Measurements from ENCODE around the gene FAM118B.

FAM118B gene

DNA sequence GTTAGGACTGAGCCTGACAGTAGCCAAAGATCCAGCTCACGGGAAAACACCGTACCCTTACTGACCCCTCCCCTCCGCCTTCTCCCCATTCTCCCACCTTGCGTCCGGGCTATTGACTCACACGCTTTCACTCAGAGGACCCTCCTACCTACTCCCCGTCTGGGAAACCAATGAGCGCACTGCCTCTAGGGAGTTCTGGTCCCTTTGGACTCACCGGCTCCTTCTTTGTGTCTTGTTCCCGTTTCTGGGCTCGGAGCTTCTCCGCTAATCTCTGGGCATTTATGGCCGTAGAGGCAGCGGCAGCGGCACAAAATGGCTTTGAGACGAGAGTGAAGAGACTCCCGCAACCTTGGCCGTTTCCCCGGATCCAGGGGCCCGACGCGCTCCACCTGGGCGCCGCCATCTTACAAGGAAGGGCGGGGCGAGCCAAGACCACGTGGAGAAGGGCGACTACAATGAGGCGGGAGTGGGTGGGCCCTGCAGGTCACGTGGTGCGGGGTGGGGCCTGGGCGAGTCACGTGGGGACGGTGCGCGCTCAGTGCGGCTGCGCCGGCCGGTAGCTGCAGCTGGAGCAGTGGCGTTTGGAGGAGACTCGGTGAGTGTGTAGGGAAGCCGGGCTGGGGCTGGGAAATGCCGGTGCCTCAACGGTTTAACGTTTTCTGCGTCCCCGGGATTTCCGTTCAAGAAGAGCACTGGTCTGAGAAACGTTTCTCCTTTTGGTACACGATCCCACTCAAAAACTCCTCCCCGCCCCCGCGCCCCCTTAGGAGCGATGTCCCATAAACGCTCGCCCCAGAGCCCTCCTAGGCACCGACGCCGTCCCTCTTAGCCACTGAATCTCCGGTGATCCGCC lies at the start of gene FAM118B, which contains the start of gene RPUSD4:
TSS of gene FAM118B (plus strand) at position 547 of the 853 bp plus-strand sequence. CDS start 23,220 bp downstream, outside the sequence.
TSS of gene RPUSD4 (minus strand) at position 415 of the 853 bp plus-strand sequence. CDS start at position 403, 12 bp downstream.
- DNase-seq (ENCODE audit: low read depth): peak; percentile 98

DNA sequence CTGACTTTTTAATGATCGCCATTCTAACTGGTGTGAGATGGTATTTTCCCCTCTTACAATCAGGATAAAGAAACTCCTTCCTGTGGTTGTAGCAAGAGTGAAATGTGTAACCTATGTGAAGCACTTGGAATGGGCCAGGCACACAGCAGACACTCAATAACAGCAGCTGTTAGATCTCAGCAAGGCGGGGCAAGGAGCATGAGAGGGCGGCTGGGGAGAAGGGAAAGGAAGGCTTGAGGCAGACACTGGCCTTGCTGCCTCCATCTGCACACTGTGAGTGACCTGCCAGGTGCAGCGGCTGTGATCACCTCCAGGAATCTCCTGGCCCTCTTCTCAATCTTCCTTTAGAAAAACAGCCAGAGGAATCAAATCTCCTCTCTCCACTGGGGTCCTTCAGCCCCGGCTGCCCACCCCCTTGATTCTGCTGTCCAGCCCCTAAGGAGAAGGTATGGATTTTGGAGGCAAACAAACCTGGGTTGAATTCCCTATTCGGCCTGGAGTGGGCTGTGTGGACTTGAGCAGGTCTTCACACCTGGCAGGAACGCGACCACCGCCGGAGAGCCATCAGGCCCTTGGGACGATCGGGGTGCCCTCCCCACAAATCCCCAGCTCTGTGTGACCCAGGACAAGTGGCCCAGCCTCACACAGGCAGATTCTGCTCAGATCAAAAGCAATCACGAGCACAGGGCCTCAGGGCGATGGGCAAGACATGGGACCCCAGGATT lies 49.1 kb upstream of the FAM118B start:
- DNase-seq (ENCODE audit: low read depth): no peak

DNA sequence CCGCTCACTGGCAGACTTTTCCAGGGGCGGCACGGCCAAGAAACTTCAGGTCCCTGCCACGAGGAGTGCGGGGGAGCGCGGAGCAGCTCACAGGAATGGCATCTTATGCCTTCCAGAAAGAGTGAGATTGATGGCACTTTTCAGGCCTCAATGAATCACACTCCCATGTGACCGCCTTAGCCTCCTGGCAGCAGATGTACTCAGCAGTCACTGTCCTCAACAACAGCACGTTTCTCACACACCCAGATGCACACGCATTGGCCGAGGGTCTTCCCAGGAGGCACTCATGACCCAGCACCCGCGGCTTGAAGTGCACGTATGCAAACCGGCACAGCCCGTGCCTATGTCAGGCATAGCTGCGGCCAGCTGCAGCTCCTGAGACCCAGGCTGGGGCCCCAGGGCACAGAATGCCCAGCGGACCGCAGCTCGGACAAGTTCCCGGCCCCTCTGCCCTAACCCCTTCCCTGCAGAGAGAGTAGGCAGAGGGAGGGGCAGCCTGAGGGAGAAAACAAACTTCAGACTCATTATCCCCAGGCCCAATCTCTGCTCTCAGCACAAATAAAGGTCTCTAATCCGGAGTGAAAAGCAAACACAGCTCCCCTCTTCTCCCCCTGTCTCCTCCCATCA lies 48.4 kb upstream of the FAM118B start:
- no peak for DNase-seq (ENCODE audit: low read depth)

DNA sequence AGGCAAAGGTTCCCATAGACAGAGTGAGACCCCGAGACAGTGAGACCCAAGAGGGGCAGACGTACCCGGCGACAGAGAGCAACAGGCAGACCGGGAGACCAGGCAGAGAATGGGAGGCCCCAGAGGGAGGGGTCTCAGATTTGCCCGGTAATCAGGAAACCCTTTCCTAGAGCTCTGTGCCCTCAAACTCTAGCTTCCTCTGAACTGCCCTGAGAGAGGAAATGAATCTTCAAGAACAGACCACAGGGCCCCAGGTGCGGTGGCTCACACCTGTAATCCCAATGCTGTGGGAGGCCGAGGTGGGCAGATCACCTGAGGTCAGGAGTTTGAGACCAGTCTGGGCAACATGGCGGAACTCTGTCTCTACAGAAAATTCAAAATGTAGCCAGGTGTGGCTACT lies 47.8 kb upstream of the FAM118B start:
- no peak for DNase-seq (ENCODE audit: low read depth)

DNA sequence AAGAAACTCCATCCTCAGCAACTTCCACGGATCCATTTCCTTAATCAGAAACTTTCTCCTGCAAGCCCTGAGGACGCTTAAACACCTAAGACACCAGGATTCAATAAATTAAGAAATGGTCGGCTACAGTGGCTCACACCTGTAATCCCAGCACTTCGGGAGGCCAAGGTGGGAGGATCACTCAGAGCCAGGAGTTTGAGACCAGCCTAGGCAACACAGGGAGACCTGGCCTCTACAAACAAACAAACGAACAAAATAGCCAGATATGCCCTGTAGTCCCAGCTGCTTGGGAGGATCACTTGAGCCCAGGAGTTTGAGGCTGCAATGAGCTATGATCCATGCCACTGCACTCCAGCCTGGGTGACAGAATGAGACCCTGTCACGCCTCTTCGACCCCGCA lies 46.8 kb upstream of the FAM118B start:
- no peak for DNase-seq (ENCODE audit: low read depth)

DNA sequence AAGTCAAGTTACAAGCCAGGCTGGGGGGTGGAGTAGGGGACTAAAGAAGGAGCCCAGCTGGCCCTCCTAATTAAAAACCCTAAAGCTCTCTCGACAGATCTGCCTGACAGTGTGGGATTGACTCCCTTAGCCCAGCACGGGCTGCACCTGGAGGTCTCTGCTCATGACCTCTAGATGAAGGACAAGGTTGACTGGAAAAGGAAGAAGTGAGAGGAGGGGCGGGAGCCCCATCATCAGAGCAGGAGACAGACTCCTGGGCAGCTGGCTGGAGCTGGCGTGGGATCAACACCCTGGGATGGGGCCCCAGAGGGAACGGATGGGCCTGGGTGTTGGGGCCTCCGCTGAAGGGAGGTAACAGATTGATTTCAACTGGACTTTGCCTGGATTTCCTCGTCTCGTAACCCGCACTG lies 46.3 kb upstream of the FAM118B start:
- no peak for DNase-seq (ENCODE audit: low read depth)

DNA sequence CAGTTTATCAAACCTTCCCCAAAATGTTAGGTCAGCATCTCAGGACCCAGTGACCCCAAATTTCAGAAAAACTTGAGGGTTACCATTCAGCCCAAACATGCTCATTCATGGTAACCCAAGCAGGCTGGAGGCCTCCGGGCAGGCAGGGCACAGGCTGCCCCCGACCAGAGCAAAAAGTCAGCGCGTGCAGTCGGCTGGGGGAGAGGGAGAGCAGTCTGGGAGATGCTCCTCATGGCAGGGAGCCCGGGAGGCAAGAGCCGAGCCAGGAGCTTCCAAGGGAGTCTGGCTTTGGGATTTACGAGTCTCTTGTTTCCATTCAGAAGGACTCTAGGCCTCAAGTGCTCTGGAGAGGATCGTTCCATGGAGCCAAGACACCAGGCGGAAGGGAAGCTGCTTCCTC lies 45.8 kb upstream of the FAM118B start:
- DNase-seq (ENCODE audit: low read depth): no peak

DNA sequence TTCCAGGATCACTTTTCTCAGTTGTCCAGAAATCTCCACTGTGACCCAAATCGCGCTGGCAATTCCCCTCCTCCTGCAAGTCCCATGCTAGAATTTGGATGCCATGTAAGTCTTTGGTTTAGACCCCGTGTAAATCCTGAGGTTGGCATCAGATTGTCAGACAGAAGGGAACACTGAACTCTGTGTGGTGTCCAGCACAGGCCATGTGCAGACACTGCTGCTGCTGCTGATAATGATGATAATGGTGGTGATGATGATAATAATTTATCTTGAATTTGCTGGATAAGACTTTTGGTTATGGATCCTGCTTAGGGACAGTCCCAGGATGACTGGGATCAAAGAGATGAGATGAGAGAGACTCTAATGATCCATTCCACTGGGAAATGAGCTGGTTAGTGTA lies 45.2 kb upstream of the FAM118B start:
- no peak for DNase-seq (ENCODE audit: low read depth)

DNA sequence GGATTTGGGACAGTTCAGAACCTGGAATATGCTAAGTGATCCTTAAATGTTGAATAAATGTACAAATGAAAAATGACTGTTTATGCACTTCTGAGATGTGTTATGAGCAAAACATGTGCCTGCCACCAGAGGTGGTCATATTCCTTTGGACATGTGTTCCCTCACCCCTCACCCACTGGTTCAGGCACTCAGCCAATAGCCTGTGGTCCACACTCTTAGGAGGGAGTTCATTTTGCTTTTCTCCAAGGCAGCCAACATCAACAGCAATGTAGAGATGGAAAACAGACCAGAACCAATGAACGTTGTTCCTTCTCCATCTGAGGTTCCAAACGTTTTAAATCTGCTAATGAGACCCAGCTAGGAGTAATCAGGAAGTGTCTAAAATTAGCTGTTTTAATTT lies 44.1 kb upstream of the FAM118B start:
- DNase-seq (ENCODE audit: low read depth): no peak

DNA sequence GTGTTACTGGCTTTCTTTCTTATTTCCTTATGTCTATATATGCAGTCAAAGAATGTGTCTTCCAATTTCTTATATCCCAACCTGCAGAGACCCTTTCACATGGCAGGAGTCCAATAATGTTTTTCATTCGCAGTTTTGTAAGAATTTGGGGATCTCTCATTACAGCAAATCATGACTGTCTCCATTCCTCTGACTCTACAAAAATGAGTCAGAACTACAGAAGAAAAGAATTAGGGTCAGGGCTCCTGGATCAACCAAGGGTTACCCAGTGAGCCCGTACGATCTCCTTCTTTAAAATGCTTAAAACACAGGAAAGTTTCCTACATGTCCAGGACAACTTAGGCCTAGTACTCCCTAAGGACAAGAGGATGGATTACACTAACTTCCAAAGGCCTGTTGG lies 42.3 kb upstream of the FAM118B start:
- no peak for DNase-seq (ENCODE audit: low read depth)

DNA sequence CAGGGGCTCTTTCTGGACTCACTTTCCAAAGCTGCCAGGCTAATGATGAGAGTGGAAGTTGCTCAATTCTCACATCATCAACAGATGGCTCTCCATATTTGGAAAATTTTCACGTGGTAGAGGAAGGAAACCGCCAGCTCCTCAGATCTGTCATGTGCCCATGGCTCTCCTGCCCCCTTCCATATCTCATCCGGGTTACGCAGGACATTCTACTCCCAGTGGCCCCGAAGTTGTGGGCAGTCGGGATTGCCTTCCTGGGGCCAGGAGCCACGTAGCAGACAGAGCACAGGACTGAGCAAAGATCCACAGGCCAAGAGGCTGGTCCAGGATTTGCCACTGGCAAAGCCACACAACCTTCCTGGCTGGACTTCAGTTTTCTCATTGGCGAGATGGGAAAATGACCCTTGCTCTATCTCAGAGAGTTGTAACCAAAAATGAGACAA lies 39.0 kb upstream of the FAM118B start:
- DNase-seq (ENCODE audit: low read depth): no peak

DNA sequence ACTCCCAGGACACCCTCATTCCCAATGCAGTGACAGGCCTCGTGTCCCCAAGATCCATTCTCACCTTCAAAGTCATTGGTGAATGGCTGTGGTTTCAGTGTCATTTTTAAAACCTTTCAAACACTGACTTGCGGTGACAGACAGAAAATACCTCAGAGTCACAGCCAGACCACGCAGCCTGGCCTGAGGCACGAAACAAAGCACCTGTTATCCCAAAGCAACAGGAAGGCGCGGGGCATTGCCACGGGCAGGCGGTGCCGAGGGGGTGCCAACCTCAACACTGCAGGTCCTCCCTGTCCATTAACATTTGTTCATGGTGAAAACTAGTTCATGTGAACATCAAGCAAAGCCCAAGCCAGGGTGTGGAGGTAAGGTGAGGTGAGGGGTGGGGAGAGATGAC lies 38.3 kb upstream of the FAM118B start:
- no peak for DNase-seq (ENCODE audit: low read depth)

DNA sequence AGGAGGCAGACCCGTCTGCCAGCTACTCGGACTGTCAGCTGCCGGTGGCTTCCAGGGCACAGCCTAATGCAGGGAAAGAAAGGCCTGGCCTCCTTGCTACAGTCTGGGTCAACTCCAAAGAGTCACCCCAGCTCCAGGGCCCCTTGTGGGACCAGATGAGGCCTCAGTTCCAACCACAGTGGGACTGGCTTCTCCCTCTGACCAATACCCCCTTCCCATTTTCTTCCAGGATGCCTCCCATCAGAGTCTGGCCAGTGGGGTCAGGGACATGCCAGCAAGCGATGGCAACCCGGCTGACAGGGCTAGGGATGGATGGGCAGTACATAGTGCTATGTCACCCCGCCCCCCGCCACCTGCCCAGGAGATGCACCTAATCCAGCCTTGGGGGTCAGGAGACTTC lies 36.8 kb upstream of the FAM118B start:
- DNase-seq (ENCODE audit: low read depth): no peak

DNA sequence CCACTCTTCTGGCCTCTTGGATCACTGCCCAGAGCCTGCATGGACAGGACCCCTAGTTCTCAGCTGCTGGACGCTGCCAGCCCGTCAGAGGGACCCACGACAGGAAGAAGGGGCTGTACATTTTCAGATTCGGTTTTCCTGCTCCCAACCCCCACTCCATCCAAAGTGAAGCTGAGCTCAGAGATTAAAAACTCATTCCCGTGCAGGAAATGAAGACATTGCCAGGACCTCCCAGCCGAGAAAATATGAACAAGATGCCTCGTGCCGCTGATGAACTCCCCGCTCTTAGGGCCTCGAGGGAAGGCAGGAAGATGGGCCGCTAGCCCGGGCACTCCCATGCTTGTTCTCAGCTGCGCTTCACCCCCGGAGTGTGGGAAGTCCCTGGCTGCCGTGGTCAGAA lies 36.2 kb upstream of the FAM118B start:
- DNase-seq (ENCODE audit: low read depth): no peak

DNA sequence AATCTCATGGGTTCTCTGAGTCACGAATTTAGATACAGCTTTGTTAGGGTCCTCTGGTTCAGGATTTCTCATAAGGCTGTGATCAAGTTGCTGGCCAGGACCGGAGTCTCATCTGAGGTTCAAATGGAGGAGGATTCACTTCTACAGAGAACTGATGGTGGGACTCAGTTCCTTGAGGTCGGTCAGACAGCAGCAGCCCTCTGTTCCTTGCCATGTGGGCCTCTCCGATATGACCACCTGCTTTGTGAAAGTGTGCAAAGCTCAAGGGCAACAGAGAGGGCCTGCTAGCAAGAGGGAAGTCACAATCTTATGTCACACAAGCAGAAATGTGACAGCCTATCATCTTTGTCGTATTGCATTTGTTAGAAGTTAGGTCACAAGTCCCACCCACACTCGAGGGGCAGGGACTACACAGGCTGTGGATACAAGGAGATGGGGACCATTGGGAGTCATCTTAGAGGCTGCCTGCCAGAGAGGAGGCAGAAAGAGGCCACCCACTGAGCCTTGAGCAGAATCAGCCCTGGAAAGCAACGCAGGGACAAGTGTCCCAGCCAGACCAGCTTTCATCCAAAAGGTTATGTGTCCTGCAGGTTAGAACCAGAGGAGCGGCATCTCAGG lies 34.6 kb upstream of the FAM118B start:
- no peak for DNase-seq (ENCODE audit: low read depth)

DNA sequence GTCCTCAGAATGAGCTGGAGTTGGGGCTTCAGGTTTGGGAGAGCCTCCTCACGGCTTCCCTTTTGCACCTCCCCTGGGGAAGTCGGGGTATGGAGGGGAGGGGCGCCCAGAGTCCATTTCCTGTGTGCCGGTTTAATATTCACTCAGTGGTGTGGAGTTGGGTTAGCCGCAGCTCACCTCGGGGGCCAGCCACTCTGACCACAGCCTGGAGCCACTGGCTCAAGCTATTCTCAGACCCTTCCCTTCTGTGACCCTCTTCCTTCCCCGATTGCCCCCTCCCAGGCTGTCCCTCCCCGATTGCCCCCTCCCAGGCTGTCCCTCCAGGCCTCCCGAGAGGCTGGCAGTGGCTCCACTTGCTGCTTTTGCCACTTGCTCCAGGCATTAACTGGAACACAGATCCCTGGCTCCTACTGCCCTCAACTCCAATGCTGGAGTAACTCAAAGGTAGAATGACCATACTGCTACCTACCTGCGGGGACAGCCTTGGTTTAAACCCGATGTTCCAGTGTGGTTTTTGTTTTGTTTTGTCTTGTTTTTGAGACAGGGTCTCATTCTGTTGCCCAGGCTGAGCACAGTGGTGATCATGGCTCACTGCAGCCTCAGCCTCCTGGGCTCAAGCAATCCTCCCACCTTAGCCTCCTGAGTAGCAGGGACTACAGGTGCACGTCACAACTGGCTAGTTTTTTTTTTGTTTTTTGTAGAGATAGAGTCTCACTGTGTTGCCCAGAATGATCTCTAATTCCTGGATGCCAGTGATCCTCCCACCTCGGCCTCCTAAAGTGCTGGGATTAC lies 29.4 kb upstream of the FAM118B start:
- DNase-seq (ENCODE audit: low read depth): no peak

DNA sequence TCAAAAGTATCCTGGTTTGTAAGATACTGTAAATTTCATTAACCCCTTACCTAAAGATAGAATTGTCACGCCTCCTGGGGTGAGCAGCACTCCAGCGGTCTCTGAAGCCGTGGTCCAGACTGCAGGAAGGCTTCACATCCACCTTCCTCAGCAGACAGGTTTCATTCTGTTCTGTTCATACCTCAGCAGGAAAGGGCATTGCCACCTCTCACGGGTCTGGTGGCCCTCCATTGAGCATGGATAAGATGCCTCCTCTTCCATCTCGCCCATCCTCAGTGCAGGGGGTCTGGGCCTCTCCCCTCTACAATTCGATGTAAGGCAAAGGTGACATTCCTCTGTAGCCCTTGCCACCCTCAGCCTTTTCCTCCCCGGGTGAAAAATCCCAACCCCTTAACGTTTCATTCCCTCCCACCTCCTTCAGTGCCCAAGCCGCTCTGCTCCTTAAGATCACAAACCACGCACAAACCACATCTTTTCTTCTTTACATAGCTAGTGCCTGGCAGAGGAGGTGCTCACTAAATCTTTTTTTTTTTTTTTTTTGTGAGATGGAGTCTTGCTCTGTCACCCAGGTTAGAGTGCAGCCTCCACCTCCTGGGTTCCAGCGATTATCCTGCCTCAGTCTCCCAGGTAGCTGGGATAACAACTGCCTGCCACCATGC lies 28.7 kb upstream of the FAM118B start:
- no peak for DNase-seq (ENCODE audit: low read depth)

DNA sequence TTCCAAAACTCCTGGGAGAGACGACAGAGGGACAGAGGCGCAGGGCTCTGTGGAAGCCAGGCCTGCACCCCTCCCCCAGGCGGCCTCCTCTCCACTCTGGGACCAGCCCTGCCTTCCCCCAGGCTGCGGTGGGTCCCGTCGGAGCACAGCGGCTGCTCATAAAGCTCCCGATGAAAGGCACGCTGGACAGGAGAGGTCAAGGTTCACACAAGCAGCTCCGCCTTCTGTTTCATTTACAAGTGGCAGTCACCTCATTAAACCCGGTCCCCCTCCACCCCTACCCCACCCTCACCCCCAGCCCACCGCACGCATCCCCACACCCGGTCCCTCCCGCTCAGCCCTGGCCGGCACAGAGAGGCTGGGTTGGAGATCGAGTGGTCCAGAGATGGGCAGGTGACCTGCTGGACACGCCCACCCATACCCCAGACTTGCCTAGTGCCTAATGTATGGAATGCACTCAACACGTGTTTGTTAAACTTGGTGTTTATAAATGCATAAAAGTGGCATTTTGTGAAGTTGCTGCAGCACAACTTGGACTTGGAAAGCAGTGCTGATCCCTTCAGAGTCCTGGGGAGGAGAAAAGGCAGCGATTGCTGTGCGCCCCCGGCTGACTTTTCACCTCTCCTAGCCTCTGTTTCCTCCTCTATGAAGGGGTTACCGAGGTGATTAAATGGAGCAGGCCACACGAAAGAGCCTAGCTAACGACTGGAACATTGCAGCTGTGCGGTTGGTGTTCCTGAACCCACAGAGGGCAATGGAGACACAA lies 26.1 kb upstream of the FAM118B start:
- DNase-seq (ENCODE audit: low read depth): no peak

DNA sequence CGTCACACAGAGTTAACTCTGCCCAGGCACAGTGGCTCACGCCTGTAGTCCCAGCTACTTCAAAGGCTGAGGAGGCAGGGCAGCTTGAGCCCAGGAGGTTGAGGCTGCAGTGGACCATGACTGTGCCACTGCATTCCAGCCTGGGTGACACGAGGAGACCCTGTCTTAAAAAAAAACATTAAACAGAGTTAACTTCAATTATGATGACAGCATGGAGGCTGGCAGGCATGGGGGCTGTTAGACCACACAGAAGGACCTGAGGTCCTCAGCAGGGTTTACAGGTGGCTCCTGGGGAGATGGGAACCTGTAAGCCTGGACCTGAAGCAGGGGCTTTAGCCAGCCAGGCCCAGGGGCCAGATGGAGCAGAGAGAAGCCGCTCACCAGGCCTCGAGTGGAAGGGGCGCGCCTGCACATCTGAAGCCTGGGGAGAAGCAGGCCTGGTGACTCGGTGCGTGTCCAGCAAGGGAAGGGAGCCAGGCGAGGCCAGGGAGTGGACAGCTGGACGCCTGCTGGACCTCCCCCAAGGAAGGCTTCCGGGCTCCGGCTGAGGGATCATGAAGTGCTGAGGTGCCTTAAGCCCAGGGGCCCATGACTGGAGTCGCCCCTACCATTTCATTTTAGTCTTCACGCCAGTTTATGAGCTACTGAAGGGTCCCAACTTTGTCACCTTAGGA lies 25.4 kb upstream of the FAM118B start:
- DNase-seq (ENCODE audit: low read depth): no peak
